Ascending aorta (tissue), 2 donors: ENCODE data around the gene OSBPL8. TPM values are rescaled to one million over a fixed set of nuclear protein-coding genes. Genes with fewer than 3 reads are reported as not detected.

Experiments
- DNase-seq, 2 donors: peaks; one replicate each; pipeline ENCODE4 v3.0.0-alpha.2; 2019; ENCODE audit warnings: low spot score in 2 of 2
- H3K27ac ChIP-seq, 2 donors: fragments of 200-600 bp; sonication (generic); one replicate each; pipeline ENCODE4 v1.5.1; 2016 to 2017; ENCODE audit warnings: mild to moderate bottlenecking in 1 of 2
- H3K27me3 ChIP-seq: fragments of 200-600 bp; sonication (generic); one replicate; pipeline ENCODE4 v1.5.1; 2017
- H3K36me3 ChIP-seq, 2 donors: fragments of 200-600 bp; sonication (generic); one replicate each; pipeline ENCODE4 v1.5.1; 2016
- H3K4me1 ChIP-seq, 2 donors: fragments of 200-600 bp; sonication (generic); one replicate each; pipeline ENCODE4 v1.5.1; 2016 to 2017; ENCODE audit warnings: mild to moderate bottlenecking in 1 of 2
- H3K4me3 ChIP-seq, 2 donors: fragments of 200-600 bp; sonication (generic); one replicate each; pipeline ENCODE4 v1.5.1; 2016 to 2017; ENCODE audit warnings: mild to moderate bottlenecking in 1 of 2
- H3K9me3 ChIP-seq, 2 donors: fragments of 200-600 bp; sonication (generic); one replicate each; pipeline ENCODE4 v1.5.1; 2016
- CTCF ChIP-seq, 3 experiments: fragments of 200-600 bp in 2 of 3; fragments of 450-650 bp in 1 of 3; sonication (generic) in 2 of 3; IDR thresholded peaks; one replicate each; pipeline ENCODE4 v1.5.1; 2016 to 2019; ENCODE audit warnings: antibody characterized with exemption in 3 of 3, mild to moderate bottlenecking in 1 of 3, moderate library complexity in 1 of 3
- intact Hi-C: fragments of 100-400 bp; cut with DNase I; formaldehyde crosslinking; loops from one replicate; pipeline ENCODE4 v1.15.1; 2023
- total RNA-seq: library from RNA; depleted of rRNA; stranded (reverse); fragments of >200 nt; gene quantifications from one replicate; pipeline ENCODE4 v1.1.0, GENCODE V29; 2016

Gene OSBPL8
- total RNA-seq, 1 donor from 2014 or later: 18.6 TPM

DNA sequence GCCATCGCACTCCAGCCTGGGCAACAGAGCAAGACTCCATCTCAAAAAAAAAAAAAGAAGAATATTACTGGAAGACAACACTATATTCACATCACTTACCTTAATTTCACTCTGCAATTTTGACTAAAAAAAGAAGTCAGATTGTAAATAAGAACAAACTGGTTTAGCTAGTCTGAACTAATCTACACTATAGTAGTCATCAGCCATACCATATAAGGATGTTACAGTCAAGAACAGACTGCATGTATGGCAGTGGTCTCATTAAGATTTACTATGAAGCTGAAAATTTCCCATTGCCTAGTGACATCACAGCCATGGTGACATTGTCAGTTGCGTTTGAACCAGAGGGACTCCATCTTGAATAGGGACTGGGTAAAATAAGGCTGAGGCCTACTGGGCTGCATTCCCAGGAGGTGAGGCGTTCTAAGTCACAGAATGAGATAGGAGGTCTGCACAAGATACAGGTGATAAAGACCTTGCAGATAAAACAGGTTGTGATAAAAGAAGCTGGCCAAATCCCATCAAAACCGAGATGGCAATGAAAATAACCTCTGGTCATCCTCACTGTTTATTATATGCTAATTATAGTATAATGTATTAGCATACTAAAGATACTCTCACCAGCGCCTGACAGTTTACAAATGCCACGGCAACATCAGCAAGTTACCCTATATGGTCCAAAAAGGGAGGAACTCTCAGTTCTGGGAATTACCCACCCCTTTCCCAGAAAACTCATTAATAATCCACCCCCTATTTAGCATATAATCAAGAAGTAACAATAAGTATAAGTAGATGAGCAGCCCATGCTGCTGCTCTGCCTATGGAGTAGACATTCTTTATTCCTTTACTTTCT lies 51.2 kb downstream of the OSBPL8 start:
- peaks cover 0 to 4% of the 10 kb centered on the region in 2 donors for H3K36me3 ChIP-seq
- no peak overlapping the region for H3K4me3 ChIP-seq
- intact Hi-C loops: no loop called here
- DNase-seq: no peak
- H3K9me3 ChIP-seq: peaks cover 0 to 20% of the 10 kb centered on the region in 2 donors
- H3K27me3 ChIP-seq: no peaks in the 10 kb centered on the region
- no peaks in the 10 kb centered on the region for H3K4me1 ChIP-seq
- no peak overlapping the region for H3K27ac ChIP-seq
- TF ChIP-seq CTCF (IDR thresholded peaks at IDR 0.05): no peak

GRCh38 chr12:76506149-76506548 lies 53.4 kb downstream of the OSBPL8 start:
- no peaks in the 10 kb centered on the region for H3K4me1 ChIP-seq
- intact Hi-C loops: no loop called here
- no peak for DNase-seq
- TF ChIP-seq CTCF (IDR thresholded peaks at IDR 0.05): no peak
- no peaks in the 10 kb centered on the region for H3K27me3 ChIP-seq
- H3K36me3 ChIP-seq: peaks cover 0 to 8% of the 10 kb centered on the region in 2 donors
- H3K4me3 ChIP-seq: no peak overlapping the region
- peaks cover 0 to 8% of the 10 kb centered on the region in 2 donors for H3K9me3 ChIP-seq
- H3K27ac ChIP-seq: no peak overlapping the region

DNA sequence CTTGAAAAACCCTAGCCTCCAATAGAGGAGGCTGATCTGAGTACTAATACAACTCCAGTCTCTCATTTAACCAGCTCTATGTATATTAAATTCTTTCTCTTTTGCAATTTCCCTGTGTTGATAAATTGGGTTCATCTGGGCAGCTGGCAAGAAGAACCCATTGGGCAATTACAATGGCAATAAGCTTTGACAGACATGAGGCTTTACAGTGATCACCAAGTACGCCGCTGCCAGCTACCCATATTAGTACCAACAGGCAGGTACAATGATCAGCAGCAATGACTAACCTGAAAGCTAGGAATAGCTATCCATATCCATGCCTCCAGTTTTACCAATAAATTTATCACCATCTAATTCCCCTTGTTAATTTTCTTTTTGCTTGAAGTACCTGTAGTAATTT lies 54.5 kb downstream of the OSBPL8 start:
- no peak for DNase-seq
- H3K4me3 ChIP-seq: no peak overlapping the region
- peaks cover 0 to 8% of the 10 kb centered on the region in 2 donors for H3K9me3 ChIP-seq
- intact Hi-C loops: no loop called here
- H3K4me1 ChIP-seq: no peaks in the 10 kb centered on the region
- TF ChIP-seq CTCF (IDR thresholded peaks at IDR 0.05): no peak
- no peaks in the 10 kb centered on the region for H3K27me3 ChIP-seq
- H3K36me3 ChIP-seq: peaks cover 0 to 8% of the 10 kb centered on the region in 2 donors
- no peak overlapping the region for H3K27ac ChIP-seq

GRCh38 chr12:76504606-76505005 lies 55.0 kb downstream of the OSBPL8 start:
- Histone ChIP-seq H3K36me3 (peaks cover 0 to 8% of the 10 kb centered on the region in 2 donors), H3K27ac (no peak overlapping the region), H3K27me3 (no peaks in the 10 kb centered on the region), H3K9me3 (peaks cover 0 to 8% of the 10 kb centered on the region in 2 donors), H3K4me3 (no peak overlapping the region), H3K4me1 (no peaks in the 10 kb centered on the region)
- no peak for DNase-seq
- intact Hi-C loops: no loop called here
- TF ChIP-seq CTCF (IDR thresholded peaks at IDR 0.05): no peak

GRCh38 chr12:76503957-76504356 lies 55.6 kb downstream of the OSBPL8 start:
- H3K27ac ChIP-seq: no peak overlapping the region
- no peak for TF ChIP-seq CTCF (IDR thresholded peaks at IDR 0.05)
- H3K4me3 ChIP-seq: no peak overlapping the region
- H3K36me3 ChIP-seq: peaks cover 0 to 8% of the 10 kb centered on the region in 2 donors
- no peak for DNase-seq
- H3K27me3 ChIP-seq: no peaks in the 10 kb centered on the region
- intact Hi-C loops: no loop called here
- H3K4me1 ChIP-seq: no peaks in the 10 kb centered on the region
- peaks cover 0 to 8% of the 10 kb centered on the region in 2 donors for H3K9me3 ChIP-seq
